HepG2 (cell line): Measurements from ENCODE around the gene LTC4S. TPM values are rescaled to one million over a fixed set of nuclear protein-coding genes. Genes with fewer than 3 reads are reported as not detected.
A peak's percentile ranks its signal among the peaks of the same experiment; 100 is the strongest.

Experiments used
- ATRX ChIP-seq: sonication (generic); formaldehyde crosslinking; IDR thresholded peaks from 2 replicates; pipeline ENCODE4 v1.4.0; 2020; ENCODE audit warnings: missing genetic modification reagents, borderline replicate concordance
- BRCA1 ChIP-seq: sonication (generic); formaldehyde crosslinking; IDR thresholded peaks from 2 replicates; pipeline ENCODE4 v1.4.0; 2020; ENCODE audit warnings: missing genetic modification reagents
- DZIP1 ChIP-seq: sonication (generic); formaldehyde crosslinking; IDR thresholded peaks from 2 replicates; pipeline ENCODE4 v1.5.0; 2020; ENCODE audit warnings: mild to moderate bottlenecking, missing genetic modification reagents
- GABPB1 ChIP-seq: IDR thresholded peaks from 2 replicates; pipeline ENCODE4 v1.6.1; 2016; ENCODE audit warnings: mild to moderate bottlenecking, missing genetic modification reagents, moderate library complexity, missing compliant biosample characterization
- ZNF703 ChIP-seq: sonication (generic); formaldehyde crosslinking; IDR thresholded peaks from 2 replicates; pipeline ENCODE4 v1.5.1; 2020; ENCODE audit warnings: missing genetic modification reagents, mild to moderate bottlenecking, moderate library complexity, borderline replicate concordance
- ZNF800 ChIP-seq: sonication (generic); formaldehyde crosslinking; IDR thresholded peaks from 2 replicates; pipeline ENCODE4 v1.4.0; 2020; ENCODE audit warnings: missing genetic modification reagents
- ZNF891 ChIP-seq: sonication (generic); formaldehyde crosslinking; IDR thresholded peaks from 2 replicates; pipeline ENCODE4 v1.5.0; 2020; ENCODE audit warnings: mild to moderate bottlenecking, missing genetic modification reagents
- polyA plus RNA-seq, 8 experiments: library from polyadenylated mRNA; depleted of rRNA in 3 of 8; stranded (reverse) in 7 of 8; unstranded in 1 of 8; fragments of >200 nt; fragmentation: Illumina TruSeq in 4 of 8; extraction: Trizol in 4 of 8; gene quantifications; 2 replicates each; pipeline versions ENCODE4 v1.2.1 to v1.2.3, GENCODE V29; 2011 to 2016; ENCODE audit warnings: low read depth in 4 of 8, missing spikeins in 1 of 8, mixed read lengths in 1 of 8; ENCODE audit not compliant: insufficient read depth in 1 of 8
- total RNA-seq, 5 experiments: library from RNA; depleted of rRNA; stranded (reverse); fragments of >200 nt; fragmentation: Illumina TruSeq; extraction: Trizol; gene quantifications; 2 replicates each; pipeline ENCODE4 v1.2.3, GENCODE V29; 2016; ENCODE audit warnings: low read depth in 1 of 5
- TF ChIP-seq, protein P1 (sequence below), 2 experiments: fragments of 450-650 bp in 1 of 2; sonication (generic) in 1 of 2; formaldehyde crosslinking in 1 of 2; IDR thresholded peaks; 2 replicates each; pipeline versions ENCODE4 v1.6.1 to v1.8.0; 2016 to 2022; ENCODE audit warnings: antibody characterized with exemption in 1 of 2, mild to moderate bottlenecking in 1 of 2, missing genetic modification reagents in 1 of 2
- TF ChIP-seq, protein P2 (sequence below): sonication (generic); formaldehyde crosslinking; IDR thresholded peaks from 2 replicates; pipeline ENCODE4 v1.4.0; 2020; ENCODE audit warnings: missing genetic modification reagents

The LTC4S gene
- total and polyA plus RNA-seq, 2 of the 13 experiments (the other 11 are each of a cell fraction or from before 2014, with no cell fraction given): 0.35 TPM; not detected in 1

DNA sequence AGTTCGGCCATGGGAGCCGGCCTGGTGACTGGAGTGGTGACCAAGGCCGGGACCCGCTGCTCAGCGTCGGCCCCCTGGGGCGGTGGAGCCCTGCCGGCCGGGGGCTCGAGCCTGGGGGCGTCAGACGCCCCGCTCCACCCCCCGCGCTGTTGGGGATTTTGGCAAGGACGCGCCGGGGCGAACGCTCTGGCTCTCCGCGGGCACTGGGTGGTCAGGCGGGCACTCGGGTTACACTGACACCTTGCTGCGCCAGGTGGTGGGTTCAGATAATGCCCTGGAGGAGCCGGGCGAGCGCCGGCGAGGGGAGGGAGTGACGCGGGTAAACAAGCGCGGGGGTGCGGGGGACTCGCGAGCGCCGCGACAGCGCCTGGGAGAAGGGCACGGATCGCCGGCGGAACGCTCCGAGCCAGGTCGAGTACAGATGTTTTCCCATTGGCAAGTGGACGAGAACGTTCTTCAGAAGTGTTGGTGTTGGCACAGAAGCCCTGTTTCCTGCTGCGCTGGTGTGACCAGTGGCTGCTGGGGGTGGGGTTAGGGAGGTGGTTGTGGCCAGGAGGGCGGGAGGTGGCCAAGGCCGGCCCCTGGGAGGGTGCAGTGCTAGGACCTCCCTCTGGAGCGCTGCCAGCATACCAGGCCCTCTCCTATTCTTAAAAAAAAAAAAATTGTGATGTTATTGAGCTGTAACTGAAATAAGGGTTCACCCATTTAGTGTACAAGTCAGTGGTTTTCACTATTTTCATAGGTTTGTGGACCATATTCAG lies 27.7 kb downstream of the LTC4S start (continued):
- TF ChIP-seq, protein P1, sequence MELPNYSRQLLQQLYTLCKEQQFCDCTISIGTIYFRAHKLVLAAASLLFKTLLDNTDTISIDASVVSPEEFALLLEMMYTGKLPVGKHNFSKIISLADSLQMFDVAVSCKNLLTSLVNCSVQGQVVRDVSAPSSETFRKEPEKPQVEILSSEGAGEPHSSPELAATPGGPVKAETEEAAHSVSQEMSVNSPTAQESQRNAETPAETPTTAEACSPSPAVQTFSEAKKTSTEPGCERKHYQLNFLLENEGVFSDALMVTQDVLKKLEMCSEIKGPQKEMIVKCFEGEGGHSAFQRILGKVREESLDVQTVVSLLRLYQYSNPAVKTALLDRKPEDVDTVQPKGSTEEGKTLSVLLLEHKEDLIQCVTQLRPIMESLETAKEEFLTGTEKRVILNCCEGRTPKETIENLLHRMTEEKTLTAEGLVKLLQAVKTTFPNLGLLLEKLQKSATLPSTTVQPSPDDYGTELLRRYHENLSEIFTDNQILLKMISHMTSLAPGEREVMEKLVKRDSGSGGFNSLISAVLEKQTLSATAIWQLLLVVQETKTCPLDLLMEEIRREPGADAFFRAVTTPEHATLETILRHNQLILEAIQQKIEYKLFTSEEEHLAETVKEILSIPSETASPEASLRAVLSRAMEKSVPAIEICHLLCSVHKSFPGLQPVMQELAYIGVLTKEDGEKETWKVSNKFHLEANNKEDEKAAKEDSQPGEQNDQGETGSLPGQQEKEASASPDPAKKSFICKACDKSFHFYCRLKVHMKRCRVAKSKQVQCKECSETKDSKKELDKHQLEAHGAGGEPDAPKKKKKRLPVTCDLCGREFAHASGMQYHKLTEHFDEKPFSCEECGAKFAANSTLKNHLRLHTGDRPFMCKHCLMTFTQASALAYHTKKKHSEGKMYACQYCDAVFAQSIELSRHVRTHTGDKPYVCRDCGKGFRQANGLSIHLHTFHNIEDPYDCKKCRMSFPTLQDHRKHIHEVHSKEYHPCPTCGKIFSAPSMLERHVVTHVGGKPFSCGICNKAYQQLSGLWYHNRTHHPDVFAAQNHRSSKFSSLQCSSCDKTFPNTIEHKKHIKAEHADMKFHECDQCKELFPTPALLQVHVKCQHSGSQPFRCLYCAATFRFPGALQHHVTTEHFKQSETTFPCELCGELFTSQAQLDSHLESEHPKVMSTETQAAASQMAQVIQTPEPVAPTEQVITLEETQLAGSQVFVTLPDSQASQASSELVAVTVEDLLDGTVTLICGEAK (IDR thresholded peaks at IDR 0.05): no peak
- TF ChIP-seq, protein P1 (CRISPR knock-in tag; IDR thresholded peaks at IDR 0.05): no peak; the same call in 1 of the 2 replicates
- 0 out of 2 replicates have a peak, but pooled peaks have one; percentile 43 for TF ChIP-seq BRCA1 (CRISPR knock-in tag)
- TF ChIP-seq, protein P2, sequence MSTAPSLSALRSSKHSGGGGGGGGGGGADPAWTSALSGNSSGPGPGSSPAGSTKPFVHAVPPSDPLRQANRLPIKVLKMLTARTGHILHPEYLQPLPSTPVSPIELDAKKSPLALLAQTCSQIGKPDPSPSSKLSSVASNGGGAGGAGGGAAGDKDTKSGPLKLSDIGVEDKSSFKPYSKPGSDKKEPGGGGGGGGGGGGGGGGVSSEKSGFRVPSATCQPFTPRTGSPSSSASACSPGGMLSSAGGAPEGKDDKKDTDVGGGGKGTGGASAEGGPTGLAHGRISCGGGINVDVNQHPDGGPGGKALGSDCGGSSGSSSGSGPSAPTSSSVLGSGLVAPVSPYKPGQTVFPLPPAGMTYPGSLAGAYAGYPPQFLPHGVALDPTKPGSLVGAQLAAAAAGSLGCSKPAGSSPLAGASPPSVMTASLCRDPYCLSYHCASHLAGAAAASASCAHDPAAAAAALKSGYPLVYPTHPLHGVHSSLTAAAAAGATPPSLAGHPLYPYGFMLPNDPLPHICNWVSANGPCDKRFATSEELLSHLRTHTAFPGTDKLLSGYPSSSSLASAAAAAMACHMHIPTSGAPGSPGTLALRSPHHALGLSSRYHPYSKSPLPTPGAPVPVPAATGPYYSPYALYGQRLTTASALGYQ (CRISPR knock-in tag): peak; percentile 45; the same call in 1 of the 2 replicates
- TF ChIP-seq ZNF800 (CRISPR knock-in tag): 0 out of 2 replicates have a peak, but pooled peaks have one; percentile 50
- TF ChIP-seq ZNF703 (CRISPR knock-in tag): peak; percentile 63; the same call in 1 of the 2 replicates
- 0 out of 2 replicates have a peak, but pooled peaks have one; percentile 45 for TF ChIP-seq DZIP1
- TF ChIP-seq ATRX (CRISPR knock-in tag): no peak
- TF ChIP-seq ZNF891 (CRISPR knock-in tag): 0 out of 2 replicates have a peak, but pooled peaks have one; percentile 12
- peak; percentile 40; the same call in 1 of the 2 replicates for TF ChIP-seq GABPB1
